Stimulated activated CD8-positive, alpha-beta memory T cell treated with anti-CD3 and anti-CD28 coated beads, Interleukin-12 subunit alpha, Interleukin-12 subunit beta, amount 100 ng/mL, for 24 hours (primary cell): ENCODE data around the gene TUBA3D.
A peak's percentile ranks its signal among the peaks of the same experiment; 100 is the strongest.
"Not testable (repeated sequence)": the region's sequence is repeated elsewhere in the genome, so short reads cannot be mapped to it uniquely, and the experiment has no call there.

ENCODE experiments used
- DNase-seq: peaks from one replicate; pipeline ENCODE4 v3.0.0-alpha.2; 2020; ENCODE audit errors: extremely low read depth

Gene TUBA3D

DNA sequence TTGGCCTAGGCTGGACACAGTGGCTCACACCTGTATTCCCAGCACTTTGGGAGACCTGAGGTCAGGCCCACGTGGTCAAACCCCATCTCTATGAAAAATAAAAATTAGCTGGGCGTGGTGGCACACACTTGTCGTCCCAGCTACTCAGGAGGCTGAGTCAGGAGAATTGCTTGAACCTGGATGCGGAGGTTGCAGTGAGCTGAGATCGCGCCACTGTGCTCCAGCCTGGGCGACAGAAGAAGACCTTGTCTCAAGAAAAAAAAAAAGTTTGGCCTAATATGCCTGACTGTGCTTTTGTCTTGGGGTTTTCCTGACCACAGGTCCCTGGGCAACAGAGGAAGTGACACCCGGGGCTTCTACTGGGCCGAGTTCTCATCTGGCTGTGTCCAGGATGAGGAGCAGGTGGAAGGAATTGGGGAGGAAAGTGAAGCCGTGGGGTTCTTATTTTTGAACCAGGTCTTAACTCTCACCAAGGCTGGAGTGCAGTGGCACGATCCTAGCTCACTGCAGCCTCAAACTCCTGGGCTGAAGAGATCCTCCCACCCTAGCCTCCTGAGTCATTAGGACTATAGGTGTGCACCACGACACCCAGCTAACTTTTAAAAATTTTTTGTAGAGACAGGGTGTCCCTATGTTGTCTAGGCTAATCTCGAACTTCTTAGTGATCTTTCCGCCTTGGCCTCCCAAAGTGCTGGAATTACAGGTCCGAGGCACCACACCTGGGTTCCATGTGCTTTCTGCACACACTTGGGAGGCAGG, 38.7 kb downstream of the TUBA3D start:
- not testable (repeated sequence) for DNase-seq

GRCh38 chr2:131515235-131515634, 39.3 kb downstream of the TUBA3D start:
- DNase-seq, result not testable (repeated sequence)

DNA sequence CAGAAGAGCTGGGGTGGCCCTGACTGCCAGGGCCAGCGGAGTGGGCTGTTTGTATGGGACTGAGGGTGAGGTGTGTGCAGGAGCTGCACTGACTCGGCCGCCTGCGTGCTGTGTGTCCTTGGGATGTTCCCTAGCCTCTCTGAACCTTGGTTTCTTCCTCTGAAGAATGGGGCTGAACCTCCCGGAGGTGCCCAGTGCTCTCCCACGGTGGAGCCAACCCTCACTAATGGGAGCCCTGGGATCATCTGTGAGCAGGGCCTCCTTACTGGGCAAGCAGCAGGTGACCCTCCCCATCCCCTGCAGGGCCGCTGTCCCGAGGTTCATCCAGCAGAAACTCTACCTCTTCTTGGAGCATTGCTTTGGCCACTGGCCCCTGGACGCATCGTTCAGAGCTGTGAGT, 40.1 kb downstream of the TUBA3D start:
- no peak for DNase-seq

GRCh38 chr2:131516621-131517020, 40.7 kb downstream of the TUBA3D start:
- not testable (repeated sequence) for DNase-seq

DNA sequence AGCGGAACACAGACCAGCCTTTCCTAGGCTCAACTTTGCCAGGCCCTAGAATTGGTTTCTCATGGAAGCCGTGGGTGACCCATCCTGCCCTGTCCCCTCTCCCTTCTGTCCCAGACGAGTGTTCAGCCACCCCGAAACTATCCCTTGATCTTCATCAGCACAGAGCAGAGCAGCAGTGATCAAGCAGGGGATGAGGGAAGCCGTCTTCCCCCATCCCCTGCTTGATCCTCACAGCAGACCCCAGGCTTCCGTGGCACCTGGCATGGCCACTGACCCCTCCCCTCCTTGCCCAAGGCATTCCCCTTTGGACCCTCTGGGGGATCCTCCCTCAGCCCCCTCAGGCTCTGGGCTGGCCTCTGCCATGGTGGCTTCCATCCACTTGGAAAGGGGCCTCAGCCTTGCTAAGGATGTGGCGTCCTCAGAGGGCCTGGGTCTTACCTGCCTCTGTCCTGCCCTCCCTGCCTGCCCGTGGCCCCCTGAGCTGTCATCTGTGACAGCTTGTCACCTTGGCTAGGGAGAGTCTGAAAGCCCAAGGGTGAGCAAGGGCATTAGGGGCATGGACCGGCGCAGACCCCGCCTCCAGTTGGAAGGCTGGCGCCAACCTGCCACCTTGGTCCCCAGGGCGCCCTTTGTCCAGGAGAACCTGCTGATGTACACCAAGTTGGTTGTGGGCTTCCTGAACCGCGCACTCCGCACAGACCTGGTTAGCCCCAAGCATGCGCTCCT, 41.4 kb downstream of the TUBA3D start:
- DNase-seq, result no peak

DNA sequence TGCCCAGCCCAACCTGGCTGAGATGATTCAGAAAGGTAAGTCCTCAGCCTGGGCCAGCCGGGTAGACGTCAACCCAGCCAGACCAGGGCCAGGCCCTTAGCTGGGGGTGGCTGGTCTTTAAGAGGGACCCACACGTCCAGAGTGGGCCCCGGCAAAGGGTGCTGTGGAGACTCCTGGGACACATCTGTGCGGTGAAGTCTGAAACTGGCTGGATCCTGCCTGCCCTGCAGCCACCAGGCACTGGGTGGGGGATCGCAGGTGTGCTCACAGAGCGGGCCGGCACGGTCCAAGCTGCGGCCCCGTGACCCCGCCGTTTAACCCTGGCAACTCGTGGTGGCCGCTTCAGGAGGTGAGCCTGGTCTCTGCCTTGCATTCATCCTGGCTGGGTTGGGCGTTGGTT, 41.9 kb downstream of the TUBA3D start:
- DNase-seq, result not testable (repeated sequence)

DNA sequence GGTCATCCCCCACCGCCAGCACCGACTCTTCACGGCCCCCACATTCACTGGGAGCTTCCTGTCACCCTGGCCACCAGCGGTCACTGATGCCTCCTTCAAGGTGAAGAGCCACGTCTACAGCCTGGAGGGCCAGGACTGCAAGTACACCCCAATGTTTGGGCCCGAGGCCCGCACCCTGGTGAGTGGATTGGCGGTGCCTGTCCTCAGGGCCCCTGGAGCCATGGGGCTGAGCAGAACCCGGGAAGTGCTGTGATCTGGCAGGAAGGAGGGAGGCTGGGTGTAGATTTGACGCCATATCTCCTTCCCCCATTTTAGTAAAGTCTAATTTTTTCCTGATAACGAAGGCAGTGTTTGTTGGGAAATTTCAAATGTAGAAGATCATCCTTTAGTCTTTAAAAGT, 42.6 kb downstream of the TUBA3D start:
- not testable (repeated sequence) for DNase-seq

GRCh38 chr2:131519466-131519865, 43.5 kb downstream of the TUBA3D start:
- DNase-seq, result no peak

DNA sequence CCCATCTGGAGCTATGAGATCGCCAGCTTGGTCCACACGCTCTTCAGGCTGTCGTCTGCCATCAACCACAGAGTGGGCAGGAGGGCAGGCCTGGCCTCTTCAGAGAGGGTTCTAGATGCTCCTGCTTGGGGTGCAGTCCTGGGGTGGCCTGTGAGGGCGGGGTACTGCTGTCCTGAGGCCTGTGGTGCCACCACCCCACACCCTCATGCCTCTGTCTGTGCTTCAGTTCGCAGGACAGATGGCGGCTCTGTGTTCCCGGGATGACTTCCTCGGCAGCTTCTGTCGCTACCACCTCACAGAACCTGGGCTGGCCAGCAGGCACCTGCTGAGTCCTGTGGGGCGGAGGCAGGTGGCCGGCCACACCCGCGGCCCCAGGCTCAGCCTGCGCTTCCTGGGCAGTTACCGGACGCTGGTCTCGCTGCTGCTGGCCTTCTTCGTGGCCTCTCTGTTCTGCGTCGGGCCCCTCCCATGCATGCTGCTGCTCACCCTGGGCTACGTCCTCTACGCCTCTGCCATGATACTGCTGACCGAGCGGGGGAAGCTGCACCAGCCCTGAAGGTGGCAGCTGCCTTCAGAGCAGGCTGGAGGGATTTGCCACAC, 44.1 kb downstream of the TUBA3D start:
- DNase-seq, result not testable (repeated sequence)

DNA sequence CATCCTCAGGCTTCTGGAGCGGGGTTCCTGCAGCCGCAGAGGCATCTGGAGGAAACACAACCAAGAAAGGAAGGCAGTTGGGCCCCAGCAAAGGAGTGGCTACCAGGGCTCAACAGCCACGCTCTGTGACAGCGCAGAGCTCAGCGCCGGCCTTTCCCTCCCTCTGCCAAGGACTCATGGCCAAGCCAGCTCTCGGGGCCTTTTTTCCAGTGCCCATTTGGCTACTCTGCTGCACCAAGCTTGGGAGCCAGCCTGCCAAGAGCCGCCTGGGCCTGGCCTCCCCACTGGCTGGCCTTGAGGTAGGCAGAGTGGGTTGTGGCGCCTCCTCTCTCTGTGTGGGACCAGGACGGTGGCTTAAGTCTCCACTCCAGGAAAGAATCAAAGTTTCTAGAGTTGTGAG, 44.6 kb downstream of the TUBA3D start:
- no peak for DNase-seq

GRCh38 chr2:131521524-131521923, 45.6 kb downstream of the TUBA3D start:
- DNase-seq, result not testable (repeated sequence)

DNA sequence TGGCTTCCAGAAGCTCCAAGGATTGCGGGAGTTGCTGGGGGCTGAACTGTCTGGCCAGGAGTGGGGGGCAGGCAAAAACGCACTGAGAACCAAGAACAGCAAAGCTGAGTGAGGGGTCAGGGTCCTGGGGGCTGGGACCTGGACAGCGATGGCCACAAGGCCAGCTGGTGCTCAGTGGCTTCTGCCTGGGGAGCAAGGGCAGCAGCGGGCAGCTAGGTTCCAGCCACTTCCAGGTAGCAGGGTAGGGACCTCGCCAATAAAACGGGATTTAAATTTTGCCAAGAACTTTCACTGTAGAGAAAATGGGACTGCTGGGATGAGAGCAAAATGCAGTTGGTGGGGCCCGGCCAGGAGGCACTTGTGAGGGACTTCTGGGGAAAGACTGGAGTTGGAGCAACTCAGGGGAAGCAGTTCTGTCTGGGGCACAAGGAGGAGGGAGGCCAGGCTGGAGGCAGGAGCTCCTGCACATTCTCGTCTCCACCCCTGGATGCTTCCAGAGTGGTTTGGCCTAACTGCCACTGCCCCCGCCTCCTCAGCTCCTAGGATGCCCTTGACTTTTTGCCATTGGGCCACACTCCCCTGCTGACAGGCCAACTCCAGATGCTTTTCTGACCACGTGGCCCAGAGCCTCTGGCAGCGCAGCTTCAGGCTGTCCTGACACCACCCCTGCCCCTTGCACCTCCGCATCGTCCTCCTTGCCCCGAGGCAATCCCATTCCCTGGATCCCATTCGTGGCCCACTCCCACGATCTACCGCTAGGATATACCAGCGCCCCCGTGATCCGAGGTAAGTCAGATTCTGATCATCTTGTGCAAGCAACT, 46.3 kb downstream of the TUBA3D start:
- no peak for DNase-seq

- not testable (repeated sequence) for DNase-seq
Observed at GRCh38 chr2:131525256-131525655, 49.3 kb downstream of the TUBA3D start.

- peak; percentile 52 for DNase-seq
Observed at GRCh38 chr2:131527131-131528001, 51.4 kb downstream of the TUBA3D start, which contains the start of gene CCDC74A. Gene CCDC74A, plus strand, starts transcription at chr2:131527888. Its CDS starts 83 bp downstream, at chr2:131527971.

- DNase-seq, result not testable (repeated sequence)
Observed at GRCh38 chr2:131528981-131529863, 53.3 kb downstream of the TUBA3D start.

DNA sequence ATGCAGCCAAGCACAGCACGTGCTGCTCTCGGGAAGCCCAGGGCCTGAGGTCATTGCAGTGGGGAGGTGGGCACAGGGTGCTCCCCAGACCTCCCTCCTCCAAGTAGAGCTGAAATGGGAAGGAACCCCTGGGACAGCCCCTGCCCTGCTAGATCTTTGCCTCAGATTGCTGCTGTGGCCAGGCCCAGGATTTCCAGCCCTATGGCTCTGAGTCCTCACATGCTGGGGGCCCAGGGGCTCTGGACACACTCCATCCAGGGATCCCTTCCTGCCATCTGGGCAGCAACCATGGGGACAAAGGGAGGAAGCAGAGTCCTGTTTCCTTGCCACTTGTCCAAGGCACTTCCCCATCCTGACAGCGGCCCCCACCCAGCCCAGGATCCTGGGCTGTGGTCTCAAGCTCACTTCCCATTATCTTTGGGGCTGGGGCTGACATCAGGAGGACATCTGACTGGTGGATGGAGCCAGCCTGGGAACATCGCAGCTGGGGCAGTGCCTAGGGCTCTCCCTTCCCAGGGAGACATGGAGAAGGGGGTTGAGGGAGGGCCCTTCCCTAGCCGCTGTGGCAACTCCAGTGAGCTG, 54.0 kb downstream of the TUBA3D start:
- not testable (repeated sequence) for DNase-seq

GRCh38 chr2:131530626-131531344, 54.9 kb downstream of the TUBA3D start:
- not testable (repeated sequence) for DNase-seq

GRCh38 chr2:131531547-131532185, 55.7 kb downstream of the TUBA3D start:
- not testable (repeated sequence) for DNase-seq
